Gastroesophageal sphincter (tissue), 3 donors: ENCODE data around the gene ATP6V1C2.

ENCODE experiments used
- POLR2A ChIP-seq, 2 donors: fragments of 450-650 bp; IDR thresholded peaks; one replicate each; pipeline ENCODE4 v1.6.1; 2017; ENCODE audit warnings: antibody characterized with exemption in 2 of 2, mild to moderate bottlenecking in 2 of 2, moderate library complexity in 1 of 2
- TF ChIP-seq, protein P1 (sequence below), 4 experiments: fragments of 200-600 bp in 2 of 4; fragments of 450-650 bp in 2 of 4; sonication (generic) in 1 of 4; IDR thresholded peaks; one replicate each; pipeline ENCODE4 v1.5.1; 2017 to 2019; ENCODE audit warnings: antibody characterized with exemption in 4 of 4, mild to moderate bottlenecking in 2 of 4, moderate library complexity in 2 of 4

DNA sequence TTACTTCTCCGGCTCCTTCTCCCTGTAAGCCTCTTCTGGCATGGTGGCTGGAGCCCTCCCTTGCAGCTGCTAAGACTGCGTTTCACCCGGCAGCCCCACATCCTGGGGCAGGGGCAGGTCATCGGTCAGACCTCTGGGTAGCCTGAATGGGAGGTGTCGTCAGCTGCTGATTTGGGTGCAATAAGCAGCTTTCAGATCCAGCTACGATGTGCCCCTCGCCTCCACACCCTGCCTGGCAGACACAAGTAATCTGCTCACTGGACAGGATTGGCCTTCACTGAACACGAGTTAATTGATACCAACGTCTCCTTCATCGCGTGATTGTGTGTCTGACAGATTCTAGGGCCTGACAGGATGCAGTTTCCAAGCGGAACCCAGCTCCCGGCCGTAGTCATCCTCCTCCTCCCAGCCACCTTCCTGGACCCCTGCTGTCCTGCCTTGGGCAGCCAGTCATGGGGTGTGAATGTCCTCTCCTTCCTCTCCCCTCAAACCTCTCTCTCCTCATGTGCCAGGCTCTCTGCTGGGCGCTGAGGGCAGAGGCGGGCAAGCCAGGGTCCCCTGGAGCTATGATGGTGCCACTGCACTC lies 110.1 kb downstream of the ATP6V1C2 start:
- TF ChIP-seq, protein P1, sequence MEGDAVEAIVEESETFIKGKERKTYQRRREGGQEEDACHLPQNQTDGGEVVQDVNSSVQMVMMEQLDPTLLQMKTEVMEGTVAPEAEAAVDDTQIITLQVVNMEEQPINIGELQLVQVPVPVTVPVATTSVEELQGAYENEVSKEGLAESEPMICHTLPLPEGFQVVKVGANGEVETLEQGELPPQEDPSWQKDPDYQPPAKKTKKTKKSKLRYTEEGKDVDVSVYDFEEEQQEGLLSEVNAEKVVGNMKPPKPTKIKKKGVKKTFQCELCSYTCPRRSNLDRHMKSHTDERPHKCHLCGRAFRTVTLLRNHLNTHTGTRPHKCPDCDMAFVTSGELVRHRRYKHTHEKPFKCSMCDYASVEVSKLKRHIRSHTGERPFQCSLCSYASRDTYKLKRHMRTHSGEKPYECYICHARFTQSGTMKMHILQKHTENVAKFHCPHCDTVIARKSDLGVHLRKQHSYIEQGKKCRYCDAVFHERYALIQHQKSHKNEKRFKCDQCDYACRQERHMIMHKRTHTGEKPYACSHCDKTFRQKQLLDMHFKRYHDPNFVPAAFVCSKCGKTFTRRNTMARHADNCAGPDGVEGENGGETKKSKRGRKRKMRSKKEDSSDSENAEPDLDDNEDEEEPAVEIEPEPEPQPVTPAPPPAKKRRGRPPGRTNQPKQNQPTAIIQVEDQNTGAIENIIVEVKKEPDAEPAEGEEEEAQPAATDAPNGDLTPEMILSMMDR (IDR thresholded peaks at IDR 0.05): no peak
- no peak for TF ChIP-seq POLR2A (IDR thresholded peaks at IDR 0.05)
